Kidney epithelial cell (primary cell): Measurements from ENCODE around the gene DCLK3. TPM values are rescaled to one million over a fixed set of nuclear protein-coding genes. Genes with fewer than 3 reads are reported as not detected.

ENCODE experiments used
- DNase-seq: peaks from one replicate; pipeline ENCODE4 v3.0.0-alpha.2; 2010; ENCODE audit warnings: low read depth
- H3K27me3 ChIP-seq: 2 replicates; pipeline ENCODE4 v1.6.0; 2011; ENCODE audit warnings: low read length; ENCODE audit not compliant: control insufficient read depth, insufficient read depth
- H3K36me3 ChIP-seq: 2 replicates; pipeline ENCODE4 v1.5.1; 2011; ENCODE audit warnings: low read length; ENCODE audit not compliant: control insufficient read depth, insufficient read depth
- H3K4me3 ChIP-seq: 2 replicates; pipeline ENCODE4 v1.5.1; 2011; ENCODE audit warnings: low read depth, mild to moderate bottlenecking, control low read depth, low read length
- total RNA-seq: library from RNA; depleted of rRNA; stranded (reverse); fragments of >200 nt; gene quantifications from 2 replicates; pipeline ENCODE4 v1.2.3, GENCODE V29; 2015
- TF ChIP-seq, protein P1 (sequence below): IDR thresholded peaks from 2 replicates; pipeline ENCODE4 v1.5.1; 2011; ENCODE audit warnings: mild to moderate bottlenecking, moderate library complexity, low read length, control low read depth, inconsistent platforms; ENCODE audit not compliant: insufficient read depth, poor library complexity, severe bottlenecking

DCLK3 gene
- total RNA-seq, 1 donor from 2014 or later = 0.04 TPM

DNA sequence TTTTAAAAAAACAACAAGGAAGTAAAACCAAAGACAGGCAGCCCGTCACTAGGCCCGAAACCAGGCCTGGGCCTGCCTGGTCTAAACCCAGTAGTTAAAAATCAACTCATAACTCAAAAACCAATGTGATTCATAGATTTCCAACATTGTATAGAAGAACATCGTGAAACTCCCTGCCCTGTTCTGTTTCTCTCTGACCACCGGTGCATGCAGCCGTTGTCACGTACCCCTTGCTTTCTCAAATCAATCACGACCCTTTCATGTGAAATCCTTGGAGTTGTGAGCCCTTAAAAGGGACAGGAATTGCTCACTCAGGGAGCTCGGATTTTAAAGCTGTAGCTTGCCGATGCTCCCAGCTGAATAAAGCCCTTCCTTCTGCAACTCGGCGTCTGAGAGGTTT is 89.5 kb downstream of the DCLK3 start:
- no peak for DNase-seq
- no peaks in the 10 kb centered on the region for H3K27me3 ChIP-seq
- no peaks in the 10 kb centered on the region for H3K36me3 ChIP-seq
- TF ChIP-seq, protein P1, sequence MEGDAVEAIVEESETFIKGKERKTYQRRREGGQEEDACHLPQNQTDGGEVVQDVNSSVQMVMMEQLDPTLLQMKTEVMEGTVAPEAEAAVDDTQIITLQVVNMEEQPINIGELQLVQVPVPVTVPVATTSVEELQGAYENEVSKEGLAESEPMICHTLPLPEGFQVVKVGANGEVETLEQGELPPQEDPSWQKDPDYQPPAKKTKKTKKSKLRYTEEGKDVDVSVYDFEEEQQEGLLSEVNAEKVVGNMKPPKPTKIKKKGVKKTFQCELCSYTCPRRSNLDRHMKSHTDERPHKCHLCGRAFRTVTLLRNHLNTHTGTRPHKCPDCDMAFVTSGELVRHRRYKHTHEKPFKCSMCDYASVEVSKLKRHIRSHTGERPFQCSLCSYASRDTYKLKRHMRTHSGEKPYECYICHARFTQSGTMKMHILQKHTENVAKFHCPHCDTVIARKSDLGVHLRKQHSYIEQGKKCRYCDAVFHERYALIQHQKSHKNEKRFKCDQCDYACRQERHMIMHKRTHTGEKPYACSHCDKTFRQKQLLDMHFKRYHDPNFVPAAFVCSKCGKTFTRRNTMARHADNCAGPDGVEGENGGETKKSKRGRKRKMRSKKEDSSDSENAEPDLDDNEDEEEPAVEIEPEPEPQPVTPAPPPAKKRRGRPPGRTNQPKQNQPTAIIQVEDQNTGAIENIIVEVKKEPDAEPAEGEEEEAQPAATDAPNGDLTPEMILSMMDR = no peak
- H3K4me3 ChIP-seq = no peak overlapping the region

DNA sequence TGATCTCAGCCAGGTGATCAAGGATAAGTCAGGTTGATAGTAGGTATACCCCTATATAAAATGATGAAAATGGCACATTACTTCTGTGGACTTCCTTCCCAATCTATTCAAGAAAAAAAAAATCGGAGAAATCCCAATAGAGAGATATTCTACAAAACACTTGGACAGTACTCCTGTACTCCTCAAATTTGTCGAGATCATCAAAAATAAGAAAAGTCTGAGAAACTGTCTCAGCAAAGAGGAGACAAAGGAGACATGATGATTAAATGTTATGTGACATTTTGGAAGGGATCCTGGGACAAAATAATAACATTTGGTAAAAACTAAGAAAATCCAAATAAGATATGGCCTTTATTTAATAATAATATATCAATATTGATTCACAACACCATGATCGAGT is 94.6 kb downstream of the DCLK3 start:
- H3K4me3 ChIP-seq = no peak overlapping the region
- TF ChIP-seq, protein P1 = no peak
- no peaks in the 10 kb centered on the region for H3K36me3 ChIP-seq
- H3K27me3 ChIP-seq = no peaks in the 10 kb centered on the region
- DNase-seq = no peak

DNA sequence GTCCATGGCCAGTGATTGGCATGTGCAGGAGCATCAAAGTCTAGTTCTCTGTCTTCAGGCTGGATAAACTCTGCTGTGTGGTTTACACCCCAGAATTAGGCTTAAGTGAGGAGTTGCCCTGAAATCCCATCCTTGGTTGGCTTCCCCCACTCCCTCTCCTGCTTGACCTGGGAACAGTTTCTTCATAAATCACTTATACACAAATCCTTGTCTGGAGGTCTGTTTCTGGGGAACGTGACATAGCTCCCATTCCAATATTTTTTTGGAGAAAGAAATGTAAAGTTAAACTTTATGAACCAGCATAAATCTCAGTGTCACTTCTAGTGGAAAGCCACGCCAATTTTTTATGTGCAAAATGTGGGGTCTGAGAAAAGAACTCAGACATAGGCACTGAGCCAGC is 98.2 kb downstream of the DCLK3 start:
- no peak overlapping the region for H3K4me3 ChIP-seq
- H3K27me3 ChIP-seq = no peaks in the 10 kb centered on the region
- TF ChIP-seq, protein P1 = no peak
- no peak for DNase-seq
- H3K36me3 ChIP-seq = no peaks in the 10 kb centered on the region

DNA sequence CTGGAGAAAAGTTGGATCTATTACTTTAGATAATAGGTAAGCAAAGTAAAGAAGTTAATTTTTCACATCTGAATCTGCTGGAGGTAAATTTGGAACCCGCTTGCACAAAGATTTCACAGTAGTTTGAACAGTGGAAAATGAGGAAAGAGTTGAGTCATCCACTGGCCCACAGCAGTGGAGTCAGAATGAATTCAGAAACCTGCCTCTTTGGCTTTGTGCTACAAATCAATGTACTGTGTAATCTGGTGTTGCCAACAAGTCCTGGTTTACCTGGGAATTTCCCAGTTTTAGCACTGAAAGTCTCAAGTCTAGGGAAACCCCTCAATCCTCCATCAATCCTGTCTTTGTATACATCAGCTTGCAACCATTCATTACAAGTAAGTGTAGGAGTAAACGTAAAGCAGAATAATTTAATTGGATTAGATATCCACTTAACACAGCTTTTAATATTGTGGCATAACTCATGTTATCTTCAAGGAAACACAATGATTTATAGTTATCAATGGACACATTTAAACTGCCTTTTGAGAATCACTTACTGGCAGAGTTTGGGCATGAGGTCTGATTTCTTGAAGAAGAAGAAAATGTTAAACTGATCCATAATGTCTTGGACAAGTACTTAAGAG is 100.6 kb downstream of the DCLK3 start:
- TF ChIP-seq, protein P1 = no peak
- Histone ChIP-seq H3K27me3 (no peaks in the 10 kb centered on the region), H3K36me3 (no peaks in the 10 kb centered on the region), H3K4me3 (no peak overlapping the region)
- DNase-seq = peak; percentile 75

DNA sequence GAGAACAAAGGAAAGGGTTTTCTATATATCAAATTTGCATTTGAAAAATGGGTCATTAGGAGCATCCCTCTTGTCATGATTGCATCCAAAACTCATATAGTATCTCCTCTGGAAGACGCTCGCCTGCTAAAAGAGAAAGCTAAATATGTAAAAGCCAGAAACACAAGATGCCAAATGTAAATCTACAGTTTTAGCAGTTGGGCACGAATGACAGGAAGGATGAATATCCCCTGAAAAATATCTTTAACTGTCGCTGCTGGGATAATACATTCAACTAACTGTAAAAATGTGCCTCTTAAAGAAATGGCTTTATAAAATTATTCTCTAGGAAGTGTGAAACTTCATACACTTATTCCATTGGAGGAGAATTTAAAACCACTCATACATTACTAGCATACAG is 101.7 kb downstream of the DCLK3 start:
- Histone ChIP-seq H3K4me3 (no peak overlapping the region), H3K27me3 (no peaks in the 10 kb centered on the region), H3K36me3 (no peaks in the 10 kb centered on the region)
- no peak for DNase-seq
- TF ChIP-seq, protein P1 = no peak

Other genes starting within 250 kb of the DCLK3 start
- gene TRANK1, start 180.5 kb upstream of the DCLK3 start, total RNA-seq = 4.2 and 7.1 TPM in 2 replicates
- gene EPM2AIP1, start 228.6 kb upstream of the DCLK3 start, total RNA-seq = 5.7 and 6.2 TPM in 2 replicates
- 30.3 and 42.1 TPM in 2 replicates for gene MLH1, start 229.0 kb upstream of the DCLK3 start, total RNA-seq